Transverse colon (tissue), 4 donors: ENCODE data around the gene CLN6.

Experiments
- CTCF ChIP-seq, 5 experiments: fragments of 200-600 bp in 3 of 5; fragments of 450-650 bp in 2 of 5; sonication (generic) in 3 of 5; IDR thresholded peaks; 1 replicate in 2 of 5; 2 replicates in 3 of 5; pipeline ENCODE4 v1.5.1; 2016 to 2017; ENCODE audit warnings: antibody characterized with exemption in 5 of 5, inconsistent platforms in 3 of 5, mild to moderate bottlenecking in 2 of 5, moderate library complexity in 1 of 5
- EP300 ChIP-seq: sonication (generic); formaldehyde crosslinking; IDR thresholded peaks from one replicate; pipeline ENCODE4 v1.6.1; 2017; ENCODE audit warnings: antibody characterized with exemption, low read depth
- POLR2A ChIP-seq: fragments of 450-650 bp; IDR thresholded peaks from one replicate; pipeline ENCODE4 v1.6.1; 2016; ENCODE audit warnings: antibody characterized with exemption, mild to moderate bottlenecking, moderate library complexity
- POLR2AphosphoS5 ChIP-seq, 3 donors: sonication (generic); formaldehyde crosslinking; IDR thresholded peaks; one replicate each; pipeline ENCODE4 v1.6.1; 2016; ENCODE audit warnings: antibody characterized with exemption in 3 of 3

- TF ChIP-seq POLR2A (no peak), POLR2AphosphoS5 (IDR thresholded peaks at IDR 0.05) (no peak), CTCF (IDR thresholded peaks at IDR 0.05) (no peak), EP300 (no peak)
These were observed 9.0 kb downstream of the CLN6 start for GRCh38 chr15:68220489-68220888.
